IMR-90 (cell line): ENCODE data around the gene PHACTR3. TPM values are rescaled to one million over a fixed set of nuclear protein-coding genes. Genes with fewer than 3 reads are reported as not detected.

Experiments
- ATAC-seq: fragments of 200-7000 bp; cut with Tn5 transposase; 2 replicates; pipeline ENCODE4 v1.9.1; 2020; ENCODE audit warnings: low read depth, mild to moderate bottlenecking, moderate library complexity
- BruUV-seq: library from RNA; stranded (reverse); fragments of 400-500 nt; replicated peaks from 2 replicates; lab custom pipeline; 2021; lab: Mats Ljungman, UMichigan
- CTCF ChIA-PET: fragments of 300-600 bp; formaldehyde crosslinking; extraction: SDS; loops from one replicate; lab custom pipeline; 2021; ENCODE audit warnings: antibody characterized with exemption; lab: Yijun Ruan, JAX
- POLR2A ChIA-PET: fragments of 300-600 bp; sonication (Branson Sonifier 250); formaldehyde crosslinking; loops from one replicate; lab custom pipeline; 2022; ENCODE audit warnings: antibody characterized with exemption; ENCODE audit not compliant: unreplicated experiment; lab: Charles Lee
- DNase-seq: peaks from one replicate; pipeline ENCODE4 v3.0.0; 2013
- H2AFZ ChIP-seq: replicated peaks from 2 replicates; pipeline ENCODE3; 2013; ENCODE audit warnings: low read length, mild to moderate bottlenecking; ENCODE audit not compliant: poor library complexity
- H2AK5ac ChIP-seq: 2 replicates; pipeline ENCODE4 v1.6.1; 2013; ENCODE audit warnings: low read depth, low read length, inconsistent platforms
- H2AK9ac ChIP-seq: replicated peaks from 2 replicates; pipeline ENCODE3; 2013; ENCODE audit warnings: mild to moderate bottlenecking, low read depth, low read length, moderate library complexity; ENCODE audit not compliant: poor library complexity
- H2BK120ac ChIP-seq: 2 replicates; pipeline ENCODE4 v1.6.1; 2013; ENCODE audit warnings: low read depth, low read length, inconsistent platforms
- H2BK15ac ChIP-seq: 3 replicates; pipeline ENCODE4 v1.6.1; 2013; ENCODE audit warnings: low read depth, low read length, inconsistent platforms
- H2BK20ac ChIP-seq: 2 replicates; pipeline ENCODE4 v1.6.1; 2013; ENCODE audit warnings: low read depth, mild to moderate bottlenecking, inconsistent platforms, low read length, moderate library complexity
- H2BK5ac ChIP-seq: 2 replicates; pipeline ENCODE4 v1.6.1; 2013; ENCODE audit warnings: mild to moderate bottlenecking, low read depth, low read length, inconsistent platforms; ENCODE audit not compliant: poor library complexity, severe bottlenecking
- H3K14ac ChIP-seq: replicated peaks from 2 replicates; pipeline ENCODE4 v1.6.1; 2013; ENCODE audit warnings: low read depth, low read length, inconsistent platforms
- H3K18ac ChIP-seq: 2 replicates; pipeline ENCODE4 v1.6.1; 2013; ENCODE audit warnings: low read depth, low read length, control low read depth
- H3K23ac ChIP-seq: 2 replicates; pipeline ENCODE4 v1.6.1; 2013; ENCODE audit warnings: low read depth, low read length, inconsistent platforms
- H3K27ac ChIP-seq: 2 replicates; pipeline ENCODE4 v1.5.1; 2013; ENCODE audit warnings: mild to moderate bottlenecking, control low read depth, low read length; ENCODE audit not compliant: insufficient read depth
- H3K27me3 ChIP-seq: 2 replicates; pipeline ENCODE4 v1.6.1; 2013; ENCODE audit warnings: low read length; ENCODE audit not compliant: control insufficient read depth, insufficient read depth
- H3K36me3 ChIP-seq: 2 replicates; pipeline ENCODE4 v1.6.1; 2013; ENCODE audit warnings: low read length, mixed read lengths; ENCODE audit not compliant: control insufficient read depth, insufficient read depth
- H3K4ac ChIP-seq: 2 replicates; pipeline ENCODE4 v1.6.1; 2013; ENCODE audit warnings: low read depth, low read length, inconsistent platforms
- H3K4me1 ChIP-seq: 2 replicates; pipeline ENCODE4 v1.6.1; 2013; ENCODE audit warnings: low read length, mixed read lengths; ENCODE audit not compliant: control insufficient read depth, insufficient read depth
- H3K4me2 ChIP-seq: 2 replicates; pipeline ENCODE4 v1.6.1; 2013; ENCODE audit warnings: low read depth, mild to moderate bottlenecking, control low read depth, low read length, moderate library complexity
- H3K4me3 ChIP-seq: 2 replicates; pipeline ENCODE4 v1.5.1; 2013; ENCODE audit warnings: low read depth, mild to moderate bottlenecking, control low read depth, low read length, moderate library complexity; ENCODE audit not compliant: insufficient read depth
- H3K56ac ChIP-seq: 2 replicates; pipeline ENCODE4 v1.6.1; 2013; ENCODE audit warnings: low read length, inconsistent platforms; ENCODE audit not compliant: insufficient read depth; ENCODE audit errors: extremely low read depth
- H3K79me1 ChIP-seq, 2 experiments: 2 replicates each; pipeline ENCODE4 v1.6.1; 2013; ENCODE audit warnings: low read length in 2 of 2, inconsistent platforms in 1 of 2, low read depth in 1 of 2
- H3K9ac ChIP-seq: 2 replicates; pipeline ENCODE4 v1.6.1; 2013; ENCODE audit warnings: low read depth, low read length, control low read depth
- H3K9me1 ChIP-seq: 2 replicates; pipeline ENCODE4 v1.6.1; 2013; ENCODE audit warnings: low read length, inconsistent platforms; ENCODE audit not compliant: insufficient read depth
- H3K9me3 ChIP-seq: 2 replicates; pipeline ENCODE4 v1.6.1; 2013; ENCODE audit warnings: low read length; ENCODE audit not compliant: control insufficient read depth, insufficient read depth
- H4K20me1 ChIP-seq: 2 replicates; pipeline ENCODE4 v1.6.1; 2013; ENCODE audit warnings: low read length, inconsistent platforms; ENCODE audit not compliant: insufficient read depth
- H4K5ac ChIP-seq: 2 replicates; pipeline ENCODE4 v1.6.1; 2013; ENCODE audit warnings: mild to moderate bottlenecking, low read depth, low read length, control low read depth
- H4K8ac ChIP-seq, 2 experiments: 2 replicates each; pipeline ENCODE4 v1.6.1; 2013; ENCODE audit warnings: low read depth in 2 of 2, low read length in 2 of 2, control low read depth in 1 of 2, inconsistent platforms in 1 of 2
- H4K91ac ChIP-seq: 2 replicates; pipeline ENCODE4 v1.6.1; 2013; ENCODE audit warnings: low read depth, low read length, inconsistent platforms; ENCODE audit not compliant: insufficient read depth
- BHLHE40 ChIP-seq: fragments of 150-350 bp; IDR thresholded peaks from 2 replicates; pipeline ENCODE4 v1.6.1; 2016; ENCODE audit warnings: mild to moderate bottlenecking, low read depth, low read length
- CHD1 ChIP-seq: IDR thresholded peaks from 2 replicates; pipeline ENCODE4 v1.6.1; 2012; ENCODE audit warnings: low read depth, low read length, improper control_type of control experiment
- ELK1 ChIP-seq: fragments of 150-350 bp; IDR thresholded peaks from 2 replicates; pipeline ENCODE4 v1.6.1; 2016; ENCODE audit warnings: low read depth, mild to moderate bottlenecking, low read length, moderate library complexity, borderline replicate concordance
- FOS ChIP-seq: fragments of 150-350 bp; IDR thresholded peaks from 2 replicates; pipeline ENCODE4 v1.6.1; 2016; ENCODE audit warnings: low read depth, low read length
- MAFK ChIP-seq: IDR thresholded peaks from 2 replicates; pipeline ENCODE4 v1.6.1; 2012; ENCODE audit warnings: low read depth, low read length, improper control_type of control experiment
- MXI1 ChIP-seq: IDR thresholded peaks from 2 replicates; pipeline ENCODE4 v1.6.1; 2012; ENCODE audit warnings: low read depth, mild to moderate bottlenecking, low read length, moderate library complexity, borderline replicate concordance
- NFE2L2 ChIP-seq: fragments of 150-350 bp; IDR thresholded peaks from 2 replicates; pipeline ENCODE4 v1.6.1; 2016; ENCODE audit warnings: low read depth, mild to moderate bottlenecking, low read length
- POLR2A ChIP-seq: IDR thresholded peaks from 2 replicates; pipeline ENCODE4 v1.6.1; 2012; ENCODE audit warnings: mild to moderate bottlenecking, low read depth, low read length
- RFX5 ChIP-seq: IDR thresholded peaks from 2 replicates; pipeline ENCODE4 v1.8.0; 2012; ENCODE audit warnings: low read depth, mild to moderate bottlenecking, low read length, moderate library complexity
- SMC3 ChIP-seq: fragments of 150-350 bp; IDR thresholded peaks from 2 replicates; pipeline ENCODE4 v1.6.1; 2016; ENCODE audit warnings: low read depth, mild to moderate bottlenecking, antibody characterized with exemption, low read length, moderate library complexity
- USF2 ChIP-seq: fragments of 150-350 bp; IDR thresholded peaks from 2 replicates; pipeline ENCODE4 v1.6.1; 2017; ENCODE audit warnings: mild to moderate bottlenecking, antibody characterized with exemption, low read length, low read depth
- WGBS, 2 experiments: methylation state at CpG; one replicate each; pipeline versions ENCODE4 v1.1.5 to v1.1.7; 2013; ENCODE audit warnings: missing lambda C conversion rate in 2 of 2; ENCODE audit not compliant: insufficient read length in 1 of 2; ENCODE audit errors: extremely low coverage in 2 of 2; 5-methylcytosine and 5-hydroxymethylcytosine counted together
- dilution Hi-C: fragments of 300-500 bp; cut with HindIII; formaldehyde crosslinking; loops from one replicate; pipeline ENCODE4 v1.14.3; 2018; ENCODE audit warnings: low sequenced_read_pairs; ENCODE audit not compliant: unreplicated experiment
- in situ Hi-C: fragments of 300-500 bp; cut with MboI; formaldehyde crosslinking; loops from 3 replicates; pipeline ENCODE4 v1.14.3; 2019; ENCODE audit warnings: low sequenced_read_pairs, inconsistent platforms, mixed read lengths
- intact Hi-C: fragments of 100-400 bp; cut with micrococcal nuclease; formaldehyde crosslinking; loops from 2 replicates; pipeline ENCODE4 v1.10.0; 2022
- polyA plus RNA-seq, 3 experiments: library from polyadenylated mRNA; depleted of rRNA; stranded (reverse); fragments of >200 nt; gene quantifications; 2 replicates each; pipeline ENCODE4 v1.2.3, GENCODE V29; 2012; ENCODE audit warnings: low replicate concordance in 1 of 3
- total RNA-seq: library from RNA; depleted of rRNA; stranded (reverse); fragments of >200 nt; gene quantifications from 2 replicates; pipeline ENCODE4 v1.2.3, GENCODE V29; 2012

Gene PHACTR3
- total and polyA plus RNA-seq, 2 of the 4 experiments (the other 2 are of a cell fraction), result not detected

GRCh38 chr20:59749301-59749700 is 145.0 kb downstream of the PHACTR3 start:
- ChIA-PET POLR2A (no interaction called here), CTCF (no interaction called here)
- dilution Hi-C loops, result no loop called here
- Histone ChIP-seq H3K4me3 (no peak overlapping the region), H2BK120ac (no peak overlapping the region), H4K5ac (no peak overlapping the region), H3K79me1 (no peaks in the 10 kb centered on the region), H3K9me3 (peaks cover 9% of the 10 kb centered on the region; the same call in 1 of the 2 replicates), H3K4ac (no peak overlapping the region), H4K20me1 (no peaks in the 10 kb centered on the region), H3K27ac (no peak overlapping the region), H3K18ac (no peak overlapping the region), H4K91ac (no peak overlapping the region), H3K23ac (no peak overlapping the region), H3K4me1 (no peaks in the 10 kb centered on the region), H2AK5ac (no peak overlapping the region), H2BK20ac (no peak overlapping the region), H3K36me3 (no peaks in the 10 kb centered on the region), H2AK9ac (no peak overlapping the region), H2AFZ (no peak overlapping the region), H2BK15ac (no peak overlapping the region), H3K9ac (no peak overlapping the region), H4K8ac (no peak overlapping the region), H3K56ac (no peak overlapping the region), H2BK5ac (no peak overlapping the region), H3K9me1 (no peaks in the 10 kb centered on the region), H3K27me3 (no peaks in the 10 kb centered on the region), H3K14ac (no peak overlapping the region), H3K4me2 (no peak overlapping the region)
- peak; percentile 59; the same call in 1 of the 2 replicates for ATAC-seq
- DNase-seq, result peak; percentile 53
- intact Hi-C loops, result no loop called here
- 0% methylated on average over 3 of the region's 12 CpGs; no CpG with 5 or more reads in 1 of the 2 experiments for WGBS, 2 experiments
- TF ChIP-seq SMC3 (no peak), BHLHE40 (no peak), USF2 (no peak), NFE2L2 (no peak), FOS (no peak), ELK1 (no peak), MAFK (no peak), RFX5 (no peak), CHD1 (no peak), MXI1 (no peak), POLR2A (no peak)
- no TSS peak for BruUV-seq
- in situ Hi-C loops, result no loop called here
